Measurements from ENCODE around the gene SEZ6. TPM values are rescaled to one million over a fixed set of nuclear protein-coding genes. Genes with fewer than 3 reads are reported as not detected.

Gene SEZ6
- total and polyA plus RNA-seq, 2 of the 4 experiments (the other 2 are of a cell fraction), result not detected

DNA sequence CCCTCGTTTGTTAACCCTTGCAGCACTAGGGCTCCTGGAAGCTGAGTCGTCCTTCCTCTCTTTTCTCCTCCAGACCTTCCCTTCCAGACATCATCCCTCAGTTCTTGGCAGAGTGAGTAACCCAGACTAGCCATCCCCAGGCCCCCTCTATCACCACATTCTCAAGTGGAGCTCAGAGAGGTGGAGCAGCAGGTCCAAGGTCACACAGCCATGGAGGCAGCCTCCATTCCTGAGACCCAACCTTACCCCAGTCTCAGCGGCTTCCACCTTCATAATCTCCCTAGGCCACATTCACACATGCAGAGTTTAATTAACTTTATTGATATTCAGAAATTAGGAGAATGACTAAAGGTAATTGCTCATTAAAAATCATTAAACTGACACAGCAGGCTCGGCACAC lies 3.0 kb downstream of the SEZ6 start:
- Histone ChIP-seq H4K20me1 (ENCODE audit: insufficient read depth, low read length) (peaks cover 3% of the 10 kb centered on the region; the same call in 1 of the 2 replicates), H2AFZ (replicated peaks; ENCODE audit: low read length, poor library complexity) (no peak overlapping the region), H2AK9ac (replicated peaks; ENCODE audit: low read depth, low read length, poor library complexity) (no peak overlapping the region), H3K9ac (ENCODE audit: low read depth, low read length) (no peak overlapping the region), H2BK15ac (ENCODE audit: low read depth, low read length) (no peak overlapping the region), H3K36me3 (ENCODE audit: control insufficient read depth, insufficient read depth, low read length) (no peaks in the 10 kb centered on the region), H3K4me2 (ENCODE audit: low read depth, low read length) (no peak overlapping the region), H3K4me1 (ENCODE audit: control insufficient read depth, insufficient read depth, low read length) (peaks cover 3% of the 10 kb centered on the region), H2BK5ac (ENCODE audit: low read depth, low read length, poor library complexity, severe bottlenecking) (no peak overlapping the region), H3K18ac (ENCODE audit: low read depth, low read length) (no peak overlapping the region), H4K91ac (ENCODE audit: insufficient read depth, low read depth, low read length) (no peak overlapping the region), H3K27ac (ENCODE audit: insufficient read depth, low read length) (no peak overlapping the region), H2BK120ac (ENCODE audit: low read depth, low read length) (no peak overlapping the region), H3K79me1 (ENCODE audit: low read depth in 1 of 2, low read length in 2 of 2) (no peaks in the 10 kb centered on the region), H2BK20ac (ENCODE audit: low read depth, low read length) (no peak overlapping the region), H3K4ac (ENCODE audit: low read depth, low read length) (no peak overlapping the region), H3K14ac (replicated peaks; ENCODE audit: low read depth, low read length) (no peak overlapping the region), H2AK5ac (ENCODE audit: low read depth, low read length) (no peak overlapping the region), H3K9me1 (ENCODE audit: insufficient read depth, low read length) (0 out of 2 replicates have a peak, but pooled peaks cover 3% of the 10 kb centered on the region), H3K56ac (ENCODE audit: extremely low read depth, insufficient read depth, low read length) (no peak overlapping the region), H3K27me3 (ENCODE audit: control insufficient read depth, insufficient read depth, low read length) (peaks cover 77% of the 10 kb centered on the region), H3K23ac (ENCODE audit: low read depth, low read length) (no peak overlapping the region), H3K9me3 (ENCODE audit: control insufficient read depth, insufficient read depth, low read length) (peaks cover 1% of the 10 kb centered on the region; the same call in 1 of the 2 replicates), H3K4me3 (ENCODE audit: insufficient read depth, low read depth, low read length) (no peak overlapping the region), H4K5ac (ENCODE audit: low read depth, low read length) (no peak overlapping the region), H4K8ac (ENCODE audit: low read depth in 2 of 2, low read length in 2 of 2) (no peak overlapping the region)
- dilution Hi-C loops (cut with HindIII; ENCODE audit: low sequenced_read_pairs, unreplicated experiment), result no loop called here
- DNase-seq (no peak), ATAC-seq (ENCODE audit: low read depth) (no peak)
- intact Hi-C loops (cut with micrococcal nuclease), result no loop called here
- ChIA-PET POLR2A (ENCODE audit: unreplicated experiment) (no interaction called here), CTCF (no interaction called here)
- no TSS peak for BruUV-seq (replicated peaks)
- TF ChIP-seq, protein P1, sequence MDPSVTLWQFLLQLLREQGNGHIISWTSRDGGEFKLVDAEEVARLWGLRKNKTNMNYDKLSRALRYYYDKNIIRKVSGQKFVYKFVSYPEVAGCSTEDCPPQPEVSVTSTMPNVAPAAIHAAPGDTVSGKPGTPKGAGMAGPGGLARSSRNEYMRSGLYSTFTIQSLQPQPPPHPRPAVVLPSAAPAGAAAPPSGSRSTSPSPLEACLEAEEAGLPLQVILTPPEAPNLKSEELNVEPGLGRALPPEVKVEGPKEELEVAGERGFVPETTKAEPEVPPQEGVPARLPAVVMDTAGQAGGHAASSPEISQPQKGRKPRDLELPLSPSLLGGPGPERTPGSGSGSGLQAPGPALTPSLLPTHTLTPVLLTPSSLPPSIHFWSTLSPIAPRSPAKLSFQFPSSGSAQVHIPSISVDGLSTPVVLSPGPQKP (IDR thresholded peaks at IDR 0.05; ENCODE audit: borderline replicate concordance, low read depth, low read length), result no peak
- no peak for TF ChIP-seq MXI1 (IDR thresholded peaks at IDR 0.05; ENCODE audit: borderline replicate concordance, low read depth, low read length)
- TF ChIP-seq FOS (IDR thresholded peaks at IDR 0.05; ENCODE audit: low read depth, low read length), result no peak
- in situ Hi-C loops (cut with MboI; ENCODE audit: low sequenced_read_pairs), result no loop called here
- WGBS, 2 experiments (ENCODE audit: extremely low coverage in 2 of 2, insufficient read length in 1 of 2), result 0% methylated on average over 1 of the region's 4 CpGs; no CpG with 5 or more reads in 1 of the 2 experiments
